ENCODE results near the gene MRPL36. TPM values are rescaled to one million over a fixed set of nuclear protein-coding genes. Genes with fewer than 3 reads are reported as not detected.

The MRPL36 gene
- total and polyA plus RNA-seq, 9 of the 15 experiments (the other 6 are each of a cell fraction or from before 2014, with no cell fraction given) = 78.3 to 557 (median 124) TPM

GRCh38 chr5:1762121-1762882 is 37.3 kb downstream of the MRPL36 start:
- in situ Hi-C loops (cut with MboI) = no loop called here
- H3K27ac ChIP-seq (ENCODE audit: extremely low read depth, low read depth, low read length) = no peak overlapping the region
- no peak for FAIRE-seq
- no TSS peak for BruUV-seq (replicated peaks)
- peaks cover 3% of the 10 kb centered on the region for H3K9me1 ChIP-seq (ENCODE audit: control insufficient read depth, insufficient read depth, low read length)
- intact Hi-C loops (cut with micrococcal nuclease) = loop anchor here (2.0 kb wide), 1 partner anchor 254 kb away; no protein-coding TSS in a partner anchor
- no peak overlapping the region for H3K4me2 ChIP-seq (ENCODE audit: insufficient read depth, low read length)
- H3K4me3 ChIP-seq = no peak overlapping the region
- H3K9ac ChIP-seq (ENCODE audit: insufficient read depth in 1 of 2, low read depth in 2 of 2, low read length in 2 of 2) = no peak overlapping the region
- peaks cover 0 to 9% of the 10 kb centered on the region in 2 experiments; a peak in 1 of 5 replicates for H3K4me1 ChIP-seq (replicated peaks in 1 of 2; ENCODE audit: control insufficient read depth in 2 of 2, insufficient read depth in 2 of 2, low read length in 2 of 2)
- TF ChIP-seq SIRT6 (IDR thresholded peaks at IDR 0.05; ENCODE audit: low read depth, low read length) (no peak), ZNF586 (CRISPR knock-in tag; conservative IDR thresholded peaks at IDR 0.05) (no peak), BRF2 (IDR thresholded peaks at IDR 0.05; ENCODE audit: borderline replicate concordance, insufficient read depth, insufficient read length) (no peak), ZNF282 (CRISPR knock-in tag; IDR thresholded peaks at IDR 0.05) (no peak), TCF7 (IDR thresholded peaks at IDR 0.05; ENCODE audit: borderline replicate concordance) (no peak), HNRNPLL (IDR thresholded peaks at IDR 0.05; ENCODE audit: low read depth, low read length, poor library complexity, severe bottlenecking) (no peak)
- DNase-seq (ENCODE audit: extremely low read depth in 1 of 4, low spot score in 3 of 4) = no peak
- no peak for ATAC-seq
- CTCF ChIA-PET (ENCODE audit: low intra/inter-chr PET ratio) = no interaction called here
- peaks cover 3% of the 10 kb centered on the region; the same call in 1 of the 2 replicates for H3K9me3 ChIP-seq (replicated peaks; ENCODE audit: control insufficient read depth, insufficient read depth, low read depth, low read length)
- 3% methylated on average over 25 of the region's 25 CpGs for WGBS (ENCODE audit: insufficient coverage, low coverage, missing lambda C conversion rate)
- 0 out of 2 replicates have a peak, but pooled peaks cover 3% of the 10 kb centered on the region for H4K20me1 ChIP-seq (replicated peaks; ENCODE audit: control insufficient read depth, insufficient read depth, low read length)
- no peaks in the 10 kb centered on the region for H3K36me3 ChIP-seq (ENCODE audit: control insufficient read depth, insufficient read depth, low read length)
- H3K27me3 ChIP-seq (ENCODE audit: control insufficient read depth in 2 of 2, insufficient read depth in 2 of 2, low read length in 2 of 2) = peaks cover 65 to 75% of the 10 kb centered on the region in 2 experiments
- POLR2A ChIA-PET = interaction anchor here (1.6 kb wide), 1 partner anchor 38 kb away, joined by 4 read pairs; the partner anchor contains the start of gene MRPL36
- no peaks in the 10 kb centered on the region for H3K79me2 ChIP-seq (ENCODE audit: control insufficient read depth, insufficient read depth, low read length)
- H2AFZ ChIP-seq (ENCODE audit: low read depth, low read length) = no peak overlapping the region

All from K562 (cell line).